Smooth muscle cell (in vitro differentiated cells): ENCODE data around the gene SBF2. TPM values are rescaled to one million over a fixed set of nuclear protein-coding genes. Genes with fewer than 3 reads are reported as not detected.

Experiments
- DNase-seq: peaks from one replicate; lab custom pipeline; 2025; ENCODE audit not compliant: unreplicated experiment; lab: John Stamatoyannopoulos, UW
- H2AFZ ChIP-seq: fragments of 200-600 bp; sonication (generic); 2 replicates; pipeline ENCODE4 v1.6.0; 2016; ENCODE audit warnings: antibody characterized with exemption, low read depth, mild to moderate bottlenecking
- H3F3A ChIP-seq: fragments of 200-600 bp; sonication (generic); 2 replicates; pipeline ENCODE4 v1.6.0; 2017; ENCODE audit warnings: antibody characterized with exemption, low read depth
- H3K27ac ChIP-seq: fragments of 200-600 bp; sonication (generic); 2 replicates; pipeline ENCODE4 v1.5.1; 2016; ENCODE audit warnings: low read depth, mild to moderate bottlenecking
- H3K27me3 ChIP-seq: fragments of 200-600 bp; sonication (generic); 2 replicates; pipeline ENCODE4 v1.6.1; 2016; ENCODE audit warnings: low read depth, mild to moderate bottlenecking
- H3K36me3 ChIP-seq: fragments of 200-600 bp; sonication (generic); 2 replicates; pipeline ENCODE4 v1.5.1; 2016; ENCODE audit warnings: low read depth
- H3K4me1 ChIP-seq: fragments of 200-600 bp; sonication (generic); 2 replicates; pipeline ENCODE4 v1.5.1; 2016; ENCODE audit warnings: low read depth
- H3K4me2 ChIP-seq: fragments of 200-600 bp; sonication (generic); 2 replicates; pipeline ENCODE4 v1.6.0; 2016; ENCODE audit warnings: mild to moderate bottlenecking
- H3K4me3 ChIP-seq: fragments of 200-600 bp; sonication (generic); 2 replicates; pipeline ENCODE4 v1.5.1; 2016; ENCODE audit warnings: mild to moderate bottlenecking
- H3K79me2 ChIP-seq: fragments of 200-600 bp; sonication (generic); 2 replicates; pipeline ENCODE4 v1.6.0; 2016; ENCODE audit warnings: low read depth, mild to moderate bottlenecking
- H3K9ac ChIP-seq: fragments of 200-600 bp; sonication (generic); 2 replicates; pipeline ENCODE4 v1.6.0; 2016; ENCODE audit warnings: low read depth
- H3K9me3 ChIP-seq: fragments of 200-600 bp; sonication (generic); replicated peaks from 2 replicates; pipeline ENCODE4 v1.5.1; 2016; ENCODE audit warnings: low read depth
- H4K20me1 ChIP-seq: fragments of 200-600 bp; sonication (generic); 2 replicates; pipeline ENCODE4 v1.6.0; 2016; ENCODE audit warnings: low read depth
- WGBS: methylation state at CpG from one replicate; pipeline ENCODE4 v1.1.7; 2016; ENCODE audit warnings: low lambda C conversion rate; 5-methylcytosine and 5-hydroxymethylcytosine counted together
- polyA plus RNA-seq: library from polyadenylated mRNA; unstranded; fragments of >200 nt; fragmentation: Nextera tagmentation; extraction: Ambion mirVana; gene quantifications from 2 replicates; pipeline ENCODE4 v1.2.1, GENCODE V29; 2016
- total RNA-seq: library from RNA; depleted of rRNA; stranded (reverse); fragments of >200 nt; gene quantifications from 2 replicates; pipeline ENCODE4 v1.2.3, GENCODE V29; 2014
- TF ChIP-seq, protein P1 (sequence below): fragments of 200-600 bp; sonication (generic); IDR thresholded peaks from 2 replicates; pipeline ENCODE4 v1.5.1; 2017; ENCODE audit warnings: borderline replicate concordance, mild to moderate bottlenecking, antibody characterized with exemption; ENCODE audit not compliant: insufficient read depth, poor library complexity, severe bottlenecking

SBF2 gene
- total and polyA plus RNA-seq, 2 experiments from 2014 or later: 19.0 to 80.7 TPM

DNA sequence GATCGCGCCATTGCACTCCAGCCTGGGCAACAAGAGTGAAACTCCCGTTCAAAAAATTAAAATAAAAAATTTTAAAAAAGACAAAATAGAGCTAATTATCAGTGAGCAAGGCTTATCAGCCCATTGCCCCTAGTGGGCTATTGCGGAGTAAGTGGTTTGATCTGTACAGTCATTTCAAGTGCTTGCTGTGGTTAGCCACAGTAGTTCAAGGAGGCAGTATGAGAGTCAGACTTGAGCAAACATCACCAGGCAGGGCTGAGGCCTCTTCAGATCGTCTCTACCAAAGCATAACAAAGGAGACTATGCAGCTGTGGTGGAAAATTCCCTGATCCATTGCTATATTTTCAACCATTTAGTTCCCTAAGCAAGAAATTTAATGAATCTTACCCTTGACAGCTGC lies 4.3 kb upstream of the SBF2 start:
- Histone ChIP-seq H3K27ac (peak overlapping the region; percentile 70), H3K4me2 (peak overlapping the region; percentile 43), H3K9me3 (no peaks in the 10 kb centered on the region), H4K20me1 (no peaks in the 10 kb centered on the region), H3K4me3 (no peak overlapping the region), H3K4me1 (peaks cover 16% of the 10 kb centered on the region), H3F3A (peaks cover 11% of the 10 kb centered on the region), H3K79me2 (peaks cover under 1% of the 10 kb centered on the region), H3K27me3 (no peaks in the 10 kb centered on the region), H3K36me3 (no peaks in the 10 kb centered on the region), H3K9ac (peak overlapping the region; percentile 24), H2AFZ (no peak overlapping the region)
- DNase-seq: no peak
- 66% methylated on average over 5 of the region's 5 CpGs for WGBS
- TF ChIP-seq, protein P1, sequence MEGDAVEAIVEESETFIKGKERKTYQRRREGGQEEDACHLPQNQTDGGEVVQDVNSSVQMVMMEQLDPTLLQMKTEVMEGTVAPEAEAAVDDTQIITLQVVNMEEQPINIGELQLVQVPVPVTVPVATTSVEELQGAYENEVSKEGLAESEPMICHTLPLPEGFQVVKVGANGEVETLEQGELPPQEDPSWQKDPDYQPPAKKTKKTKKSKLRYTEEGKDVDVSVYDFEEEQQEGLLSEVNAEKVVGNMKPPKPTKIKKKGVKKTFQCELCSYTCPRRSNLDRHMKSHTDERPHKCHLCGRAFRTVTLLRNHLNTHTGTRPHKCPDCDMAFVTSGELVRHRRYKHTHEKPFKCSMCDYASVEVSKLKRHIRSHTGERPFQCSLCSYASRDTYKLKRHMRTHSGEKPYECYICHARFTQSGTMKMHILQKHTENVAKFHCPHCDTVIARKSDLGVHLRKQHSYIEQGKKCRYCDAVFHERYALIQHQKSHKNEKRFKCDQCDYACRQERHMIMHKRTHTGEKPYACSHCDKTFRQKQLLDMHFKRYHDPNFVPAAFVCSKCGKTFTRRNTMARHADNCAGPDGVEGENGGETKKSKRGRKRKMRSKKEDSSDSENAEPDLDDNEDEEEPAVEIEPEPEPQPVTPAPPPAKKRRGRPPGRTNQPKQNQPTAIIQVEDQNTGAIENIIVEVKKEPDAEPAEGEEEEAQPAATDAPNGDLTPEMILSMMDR: no peak

DNA sequence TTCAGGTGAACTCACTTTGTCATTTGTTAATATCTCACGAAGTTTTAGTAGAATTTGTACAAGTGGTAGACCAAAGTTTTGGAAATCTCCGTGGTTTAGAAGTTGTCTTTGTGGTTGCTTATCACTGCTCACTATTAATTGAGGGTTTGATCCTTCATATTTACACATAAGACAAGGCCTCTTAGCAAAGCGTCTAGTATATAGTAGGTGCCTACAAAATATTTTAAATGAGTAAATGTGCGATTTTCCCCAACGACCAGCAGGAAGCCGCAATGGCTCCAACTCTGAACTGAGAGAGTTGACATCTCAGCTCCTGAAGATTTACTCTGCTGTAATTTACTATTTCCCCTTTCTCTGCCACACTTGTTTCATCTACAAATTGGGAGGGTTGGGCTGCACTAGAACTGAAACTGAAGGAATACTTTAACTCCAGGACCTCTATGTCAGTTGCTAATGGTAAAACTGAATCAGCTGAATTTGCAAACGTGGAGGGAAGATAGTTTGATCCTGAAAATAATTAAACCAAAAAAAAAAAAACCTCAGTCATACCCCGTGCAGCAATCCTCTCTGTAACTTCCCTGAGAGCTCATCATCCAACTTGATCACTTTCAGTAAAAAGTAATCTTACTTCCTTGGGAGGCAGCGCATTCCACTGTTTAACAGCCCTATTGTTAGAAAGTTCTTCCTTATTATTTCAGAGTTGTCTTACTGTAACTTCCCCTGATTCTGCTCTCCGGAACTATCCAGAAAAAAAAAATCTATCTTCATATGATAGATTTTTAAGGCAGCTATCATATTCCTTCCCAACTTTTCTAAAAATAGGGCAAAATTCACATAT lies 1.3 kb upstream of the SBF2 start:
- TF ChIP-seq, protein P1: no peak
- peak overlapping the region; percentile 98 for H3K4me3 ChIP-seq

DNA sequence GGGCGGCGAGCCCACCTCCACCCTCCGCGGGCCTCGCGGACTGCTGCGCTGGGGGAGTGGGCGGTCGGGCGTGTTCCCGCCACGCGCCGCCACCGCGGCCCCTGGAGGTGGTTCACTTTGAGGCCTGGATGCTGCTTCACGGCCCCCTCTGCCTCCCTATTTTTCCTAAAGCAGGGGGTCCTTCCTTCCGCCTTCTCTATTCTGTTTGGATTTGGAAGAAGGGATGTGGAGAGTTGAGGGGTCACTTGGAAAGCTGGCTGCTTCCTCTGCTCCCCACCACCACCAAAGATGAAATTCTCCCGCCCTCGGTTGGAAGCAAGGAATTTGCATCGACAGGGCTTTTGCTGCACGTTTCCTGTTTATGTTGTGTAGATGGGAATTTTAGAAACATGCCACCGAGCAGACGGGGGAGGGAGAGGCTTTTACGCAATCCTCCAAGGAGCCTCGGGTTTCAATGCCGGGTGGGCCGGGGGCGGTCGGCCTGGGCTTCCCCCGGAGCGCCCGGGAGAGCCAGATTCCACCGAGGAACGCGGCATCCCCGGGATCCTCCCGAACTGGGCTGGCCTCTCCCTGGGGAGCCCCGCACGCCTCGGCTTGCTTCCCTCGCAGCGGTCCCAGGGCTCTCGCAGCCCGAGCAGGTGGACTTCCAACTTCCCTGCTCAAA lies 403 bp upstream of the SBF2 start:
- Histone ChIP-seq H3K4me3 (peak overlapping the region; percentile 98), H3K4me1 (peaks cover 10% of the 10 kb centered on the region), H3K27ac (peak overlapping the region; percentile 90), H3K4me2 (peak overlapping the region; percentile 99), H3K27me3 (no peaks in the 10 kb centered on the region), H4K20me1 (peaks cover 25% of the 10 kb centered on the region), H3K79me2 (peaks cover 40% of the 10 kb centered on the region), H2AFZ (peak overlapping the region; percentile 82), H3K36me3 (no peaks in the 10 kb centered on the region), H3F3A (peaks cover 8% of the 10 kb centered on the region), H3K9ac (peak overlapping the region; percentile 90), H3K9me3 (no peaks in the 10 kb centered on the region)
- TF ChIP-seq, protein P1: no peak
- under 1% methylated on average over 38 of the region's 45 CpGs for WGBS
- DNase-seq: no peak

More for the DNA sequence above, 1.3 kb upstream of the SBF2 start:
- H2AFZ ChIP-seq: no peak overlapping the region
- H3F3A ChIP-seq: peaks cover 8% of the 10 kb centered on the region
- DNase-seq: no peak
- peak overlapping the region; percentile 99 for H3K4me2 ChIP-seq
- no peaks in the 10 kb centered on the region for H3K36me3 ChIP-seq
- 39% methylated on average over 10 of the region's 10 CpGs for WGBS
- H3K4me1 ChIP-seq: peaks cover 10% of the 10 kb centered on the region
- peak overlapping the region; percentile 90 for H3K27ac ChIP-seq
- H4K20me1 ChIP-seq: peaks cover 17% of the 10 kb centered on the region
- no peaks in the 10 kb centered on the region for H3K9me3 ChIP-seq
- no peaks in the 10 kb centered on the region for H3K27me3 ChIP-seq
- no peak overlapping the region for H3K9ac ChIP-seq
- peaks cover 31% of the 10 kb centered on the region for H3K79me2 ChIP-seq
